HG03565 (cell line): ENCODE data around the gene GPC5.
"Not testable (repeated sequence)": the region's sequence is repeated elsewhere in the genome, so short reads cannot be mapped to it uniquely, and the experiment has no call there.

Experiments
- ATAC-seq: cut with Tn5 transposase; IDR thresholded peaks from one replicate; pipeline ENCODE4 v1.9.1; 2021; ENCODE audit warnings: mild to moderate bottlenecking, moderate library complexity; ENCODE audit not compliant: unreplicated experiment

The GPC5 gene

DNA sequence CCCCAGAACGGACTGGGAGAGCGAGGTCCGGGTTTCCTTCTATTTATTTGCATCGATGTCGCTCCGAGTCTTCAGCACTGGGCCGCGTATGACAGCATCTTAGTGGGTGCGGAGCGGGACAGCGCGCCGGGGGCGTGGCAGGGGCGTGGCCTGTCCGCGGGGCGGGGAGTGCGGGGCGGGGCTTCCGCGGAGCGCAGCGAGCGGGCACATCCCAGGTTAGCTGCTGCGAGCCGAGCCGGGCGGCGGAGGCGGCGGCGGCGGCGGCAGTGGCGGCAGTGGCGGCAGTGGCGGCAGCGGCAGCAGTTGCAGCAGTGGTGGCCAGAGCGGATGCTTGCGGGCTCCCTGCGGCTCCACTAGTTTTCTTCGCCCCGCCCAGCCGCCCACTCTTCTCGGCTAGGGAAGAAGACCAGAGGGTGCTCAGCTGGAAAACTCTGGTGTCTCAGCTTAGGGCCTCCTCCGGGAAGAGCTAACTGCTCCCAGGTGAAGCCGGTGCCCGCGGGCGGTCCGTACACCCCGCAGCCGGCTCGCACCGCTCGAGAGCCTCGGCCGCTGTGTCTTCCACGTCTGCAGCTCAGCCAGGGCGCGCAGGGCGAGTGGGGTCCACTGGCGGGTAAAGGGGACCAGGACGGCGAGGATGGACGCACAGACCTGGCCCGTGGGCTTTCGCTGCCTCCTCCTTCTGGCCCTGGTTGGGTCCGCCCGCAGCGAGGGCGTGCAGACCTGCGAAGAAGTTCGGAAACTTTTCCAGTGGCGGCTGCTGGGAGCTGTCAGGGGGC, at the start of gene GPC5:
TSS of gene GPC5 (plus strand) at position 209 of the 776 bp plus-strand sequence.
- peak; percentile 93 for ATAC-seq

DNA sequence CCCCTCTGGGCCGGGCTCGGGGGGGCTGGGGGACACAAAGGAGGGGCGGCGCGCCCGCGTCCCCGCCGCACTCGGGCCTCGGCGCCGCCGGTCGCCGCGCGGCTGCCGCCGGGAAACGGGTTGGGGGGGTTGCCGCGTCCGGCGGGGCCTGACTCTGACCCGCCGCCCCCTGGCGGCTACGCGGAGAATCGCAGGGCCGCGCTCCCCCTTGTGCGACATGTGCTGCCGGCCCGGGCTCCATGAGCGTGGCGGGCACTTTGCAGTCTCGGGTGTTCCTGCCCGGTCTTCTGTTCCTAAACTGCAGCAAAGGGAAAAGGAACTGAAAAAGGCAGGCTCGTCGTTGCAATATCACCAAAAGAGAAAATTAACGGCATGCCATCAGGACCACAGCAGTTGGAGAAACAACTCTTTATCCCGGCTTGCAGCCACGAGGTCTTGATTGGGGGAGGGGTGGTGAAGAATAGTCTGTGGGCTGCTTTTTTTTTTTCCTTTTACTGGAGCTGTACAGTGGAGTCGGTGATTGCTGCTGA, 49.5 kb upstream of the GPC5 start:
- ATAC-seq, result peak; percentile 36

DNA sequence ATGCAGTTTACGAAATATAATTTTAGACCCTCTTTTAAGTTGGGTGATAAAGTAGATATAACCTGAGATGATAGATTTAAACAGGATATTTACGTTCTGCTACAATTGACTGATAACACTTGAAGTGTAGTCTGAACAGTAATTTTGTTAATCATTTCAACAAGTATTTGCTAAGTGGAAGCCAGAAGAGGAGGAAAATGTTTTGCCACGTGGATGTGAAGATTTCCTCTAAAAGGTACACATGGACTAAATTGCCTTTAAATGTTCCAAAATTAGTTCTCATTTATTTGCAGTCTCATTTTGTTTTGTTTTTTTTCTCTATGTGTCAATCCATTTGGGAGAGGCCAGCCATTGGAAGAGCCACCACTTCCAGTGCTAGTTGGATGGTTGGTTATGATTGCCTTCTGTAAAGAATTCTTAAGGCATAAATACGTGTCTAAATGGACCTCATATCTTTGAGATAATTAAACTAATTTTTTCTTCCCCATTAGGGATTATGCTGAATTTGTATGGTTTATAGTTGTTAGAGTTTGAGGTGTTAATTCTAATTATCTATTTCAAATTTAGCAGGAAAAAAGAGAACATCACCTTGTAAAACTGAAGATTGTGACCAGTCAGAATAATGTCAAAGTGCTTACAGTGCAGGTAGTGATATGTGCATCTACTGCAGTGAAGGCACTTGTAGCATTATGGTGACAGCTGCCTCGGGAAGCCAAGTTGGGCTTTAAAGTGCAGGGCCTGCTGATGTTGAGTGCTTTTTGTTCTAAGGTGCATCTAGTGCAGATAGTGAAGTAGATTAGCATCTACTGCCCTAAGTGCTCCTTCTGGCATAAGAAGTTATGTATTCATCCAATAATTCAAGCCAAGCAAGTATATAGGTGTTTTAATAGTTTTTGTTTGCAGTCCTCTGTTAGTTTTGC, 48.2 kb upstream of the GPC5 start:
- ATAC-seq, result no peak

DNA sequence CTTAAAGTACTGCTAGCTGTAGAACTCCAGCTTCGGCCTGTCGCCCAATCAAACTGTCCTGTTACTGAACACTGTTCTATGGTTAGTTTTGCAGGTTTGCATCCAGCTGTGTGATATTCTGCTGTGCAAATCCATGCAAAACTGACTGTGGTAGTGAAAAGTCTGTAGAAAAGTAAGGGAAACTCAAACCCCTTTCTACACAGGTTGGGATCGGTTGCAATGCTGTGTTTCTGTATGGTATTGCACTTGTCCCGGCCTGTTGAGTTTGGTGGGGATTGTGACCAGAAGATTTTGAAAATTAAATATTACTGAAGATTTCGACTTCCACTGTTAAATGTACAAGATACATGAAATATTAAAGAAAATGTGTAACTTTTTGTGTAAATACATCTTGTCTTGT, 47.3 kb upstream of the GPC5 start:
- no peak for ATAC-seq

DNA sequence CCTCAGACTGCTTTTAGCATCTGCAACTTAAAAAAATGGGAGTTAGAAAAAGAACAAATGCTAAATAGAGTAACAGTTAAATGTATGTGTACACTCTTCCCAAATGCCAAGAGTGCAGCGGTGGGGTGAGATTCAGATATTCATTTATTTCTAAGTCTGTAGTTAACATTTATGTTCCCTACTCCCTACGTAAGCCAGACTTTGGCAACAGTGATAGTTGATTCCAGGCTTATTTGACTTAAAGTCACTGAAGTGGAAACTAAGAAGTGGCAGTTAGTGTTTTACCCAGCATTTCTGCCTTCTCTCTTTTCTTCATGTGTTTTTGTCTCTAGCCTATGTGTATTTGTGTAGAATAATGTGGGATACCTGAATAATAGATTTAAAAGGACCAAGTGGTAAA, 46.4 kb upstream of the GPC5 start:
- no peak for ATAC-seq

DNA sequence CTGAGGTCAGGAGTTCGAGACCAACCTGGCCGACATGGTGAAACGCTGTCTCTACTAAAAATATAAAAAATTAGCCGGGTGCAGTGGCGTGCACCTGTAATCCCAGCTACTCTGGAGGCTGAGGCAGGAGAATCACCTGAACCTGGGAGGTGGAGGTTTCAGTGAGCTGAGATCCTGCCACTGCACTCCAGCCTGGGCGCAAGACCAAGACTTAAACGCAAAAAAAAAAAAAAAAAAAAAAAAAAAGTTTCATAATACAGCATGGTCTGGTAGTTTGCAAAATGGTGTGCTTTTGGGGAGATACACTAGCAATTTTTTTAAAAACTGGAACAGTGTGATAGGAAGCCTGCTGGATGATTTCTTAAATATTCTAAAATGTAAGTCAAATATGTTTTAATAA, 45.5 kb upstream of the GPC5 start:
- ATAC-seq, result not testable (repeated sequence)

DNA sequence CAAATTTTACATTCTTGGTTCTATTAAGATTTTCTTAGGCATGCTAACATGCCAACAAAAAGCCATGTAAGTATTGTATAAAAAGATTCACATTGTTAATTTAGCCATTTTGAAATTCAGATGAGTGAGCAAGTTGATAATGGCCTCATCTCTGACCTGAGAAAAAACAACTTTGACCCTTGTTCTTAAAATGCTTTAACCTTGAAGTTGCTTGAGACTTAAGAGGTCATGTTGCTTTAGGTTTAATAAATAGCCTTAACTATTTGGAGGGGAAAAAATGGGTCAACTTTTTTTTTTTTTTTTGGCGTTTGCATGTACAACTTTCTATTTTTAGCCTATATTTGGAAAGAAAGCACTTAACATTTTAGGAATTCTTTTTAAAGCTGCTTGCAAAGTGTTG, 44.9 kb upstream of the GPC5 start:
- ATAC-seq, result no peak

DNA sequence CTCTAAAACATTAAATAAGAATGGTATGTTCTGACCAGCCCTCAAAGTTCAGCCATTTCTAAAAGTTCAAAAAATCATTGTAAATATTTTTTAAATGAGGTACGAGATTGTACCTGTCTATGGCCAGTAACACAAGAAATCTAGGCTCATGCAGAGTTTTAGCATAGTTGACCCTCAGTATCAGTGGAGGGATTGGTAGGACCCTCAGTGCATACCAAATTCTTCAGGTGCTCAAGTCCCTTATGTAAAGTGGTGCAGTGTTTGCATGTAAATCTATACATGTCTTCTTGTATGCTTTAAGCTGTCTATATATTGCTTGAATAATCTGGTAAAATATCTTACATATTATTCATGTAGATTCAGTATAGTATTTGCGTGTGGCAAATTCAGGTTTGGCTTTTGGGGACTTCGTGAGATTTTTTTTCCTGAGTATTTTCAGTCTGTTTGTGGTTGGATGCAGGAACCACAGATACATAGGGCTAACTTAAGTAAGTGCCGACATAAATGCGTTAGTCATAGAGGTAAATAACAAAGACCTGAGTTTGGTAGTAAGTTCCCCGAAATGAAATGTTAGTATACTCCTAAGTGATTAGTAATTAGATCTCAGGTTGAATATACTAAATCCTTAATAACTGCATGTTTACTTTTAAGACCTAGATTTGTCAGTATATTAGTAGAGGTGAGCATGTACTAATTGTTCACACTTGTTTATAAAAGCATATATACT, 43.2 kb upstream of the GPC5 start:
- no peak for ATAC-seq

DNA sequence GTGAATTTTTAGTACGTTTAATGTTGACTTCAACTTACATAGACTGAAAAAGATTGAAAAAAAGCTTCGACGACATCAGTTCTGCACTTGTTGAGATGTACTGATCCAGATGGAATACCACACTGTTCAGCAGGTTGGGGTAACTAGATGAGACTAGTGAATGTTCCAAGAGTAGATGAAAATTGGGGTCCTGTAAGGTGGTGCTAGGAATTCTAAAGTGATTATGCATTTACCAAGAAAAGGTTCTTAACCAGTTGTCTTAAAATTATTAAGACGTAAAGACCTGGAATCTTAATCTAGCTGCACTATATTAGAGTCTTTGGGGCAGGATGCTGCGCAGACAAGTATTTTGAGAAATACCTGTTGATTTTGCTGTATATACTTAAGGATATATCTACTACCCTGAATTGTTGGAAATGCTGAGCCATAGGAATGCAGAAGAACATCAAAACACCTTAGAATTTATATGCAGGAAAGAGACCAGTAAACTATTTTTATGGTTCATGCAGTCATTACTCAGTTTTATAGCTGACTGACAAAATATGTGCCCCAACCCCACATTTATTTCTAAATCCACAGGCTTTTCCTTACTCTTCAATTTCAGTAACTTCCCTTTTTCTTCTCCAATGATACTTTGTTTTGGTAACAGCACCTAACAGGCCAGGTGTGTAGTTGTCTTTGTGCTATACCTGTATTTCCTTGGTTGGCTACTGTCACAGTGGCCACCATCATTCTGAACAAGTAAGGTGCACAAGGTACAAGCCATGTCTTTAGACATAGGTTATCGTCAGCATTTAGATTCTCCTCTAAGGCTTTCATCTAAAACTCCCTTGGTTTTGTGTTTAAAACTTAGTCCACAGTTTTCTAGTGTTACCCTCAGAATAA, 42.4 kb upstream of the GPC5 start:
- ATAC-seq, result no peak

DNA sequence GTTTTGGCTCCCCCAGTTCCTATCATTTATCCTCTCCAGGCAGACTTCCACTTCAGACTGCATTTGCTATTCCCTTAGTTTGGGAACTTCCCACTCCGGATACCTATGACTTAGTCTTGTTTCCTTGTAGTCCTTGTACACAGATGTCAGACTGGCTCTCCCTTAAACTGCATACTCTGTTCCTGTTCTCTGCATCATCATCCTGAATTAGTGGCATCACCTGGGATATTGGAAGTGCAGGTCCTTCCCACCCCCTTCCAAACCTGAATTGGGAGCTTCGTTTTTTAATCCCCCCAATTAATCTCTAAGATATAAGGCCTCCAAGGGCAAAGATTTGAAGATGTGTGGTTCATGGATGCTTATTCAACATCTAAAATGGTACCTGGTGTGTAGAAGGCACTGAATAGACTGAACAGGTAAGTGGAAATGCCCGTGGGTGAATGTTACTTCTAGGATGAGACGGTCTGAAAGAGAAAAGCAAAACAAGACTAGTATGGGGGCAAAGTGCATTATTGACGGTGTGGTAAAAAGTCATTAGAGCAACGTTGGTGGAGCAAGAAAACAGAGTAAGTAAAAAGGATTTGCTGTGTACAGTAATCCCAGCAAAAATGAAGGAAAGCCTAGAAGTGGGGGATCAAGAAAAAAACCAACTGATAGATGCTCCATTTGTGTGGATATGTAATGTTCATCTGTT, 41.4 kb upstream of the GPC5 start:
- no peak for ATAC-seq

DNA sequence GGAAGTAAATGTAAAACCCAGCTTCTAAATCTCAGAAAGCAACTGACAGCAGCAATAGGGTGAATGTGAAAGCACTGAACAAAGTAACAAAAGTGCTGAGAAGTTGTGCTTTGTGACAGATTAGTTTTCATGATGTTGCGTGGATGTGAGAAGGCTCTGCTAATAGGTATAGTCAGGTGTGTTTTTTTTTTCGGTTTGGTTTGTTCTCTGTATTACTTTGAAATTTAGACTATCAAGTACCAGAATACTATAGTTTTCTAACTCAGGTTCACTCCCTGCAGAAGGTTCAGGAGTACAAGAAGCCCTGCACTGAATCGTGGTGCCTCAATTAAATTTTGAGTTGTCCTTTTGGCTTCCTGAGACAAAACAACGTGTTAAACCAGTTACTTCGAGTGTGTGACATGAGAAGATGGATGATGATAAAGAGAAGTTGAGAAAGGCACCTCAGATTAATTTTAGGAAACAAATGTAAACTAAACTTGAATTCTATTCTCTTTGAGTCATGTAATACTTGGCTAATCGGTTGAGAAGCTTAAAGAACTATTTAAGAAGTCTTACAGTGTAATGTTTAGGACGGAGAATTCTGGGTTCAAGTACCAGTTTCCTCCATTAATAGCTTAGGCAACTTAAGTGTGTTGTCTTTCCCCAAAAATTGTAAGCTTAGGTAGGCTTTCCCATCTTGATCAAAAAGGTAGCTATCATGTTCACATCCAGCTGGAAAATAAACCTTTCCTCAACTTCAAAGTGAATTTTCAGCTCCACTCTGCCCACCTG, 40.6 kb upstream of the GPC5 start:
- no peak for ATAC-seq

DNA sequence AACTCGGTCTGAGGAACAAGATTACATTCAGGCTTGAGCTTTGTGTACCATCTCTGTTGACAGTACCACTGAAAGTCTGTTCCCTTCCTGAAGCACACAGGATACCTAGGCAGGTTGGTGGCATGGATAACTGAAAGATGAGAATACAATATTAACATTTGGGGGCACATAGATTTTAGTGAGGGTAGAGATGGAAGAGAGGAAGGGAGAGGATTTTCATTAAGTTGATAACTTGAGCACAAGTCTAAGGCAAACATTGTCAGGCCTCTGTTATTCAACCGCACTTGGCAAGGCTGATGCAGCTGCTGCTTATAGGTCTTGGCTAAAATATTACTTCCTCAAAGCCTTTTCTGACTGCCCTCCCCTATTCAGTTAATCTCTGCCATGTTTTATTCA, 40.0 kb upstream of the GPC5 start:
- ATAC-seq, result no peak

DNA sequence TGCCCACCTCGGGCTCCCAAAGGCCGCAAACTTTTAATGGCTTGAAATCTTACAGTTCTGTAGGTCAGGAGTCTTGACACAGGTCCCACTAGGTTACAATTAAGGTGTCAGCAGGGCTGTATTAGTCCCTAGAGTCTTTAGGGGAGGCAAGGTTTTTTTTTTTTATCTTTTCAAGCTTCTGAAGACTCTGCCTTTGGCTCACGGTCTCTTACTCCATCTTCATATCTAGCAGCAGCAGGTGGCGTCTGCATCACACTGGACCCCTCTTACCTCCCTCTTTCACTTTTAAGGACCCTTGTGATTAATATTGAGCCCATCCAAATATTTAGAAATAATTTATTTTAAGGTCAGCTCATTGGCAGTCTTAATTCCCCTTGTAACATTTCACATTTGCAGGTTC, 39.3 kb upstream of the GPC5 start:
- ATAC-seq, result no peak

DNA sequence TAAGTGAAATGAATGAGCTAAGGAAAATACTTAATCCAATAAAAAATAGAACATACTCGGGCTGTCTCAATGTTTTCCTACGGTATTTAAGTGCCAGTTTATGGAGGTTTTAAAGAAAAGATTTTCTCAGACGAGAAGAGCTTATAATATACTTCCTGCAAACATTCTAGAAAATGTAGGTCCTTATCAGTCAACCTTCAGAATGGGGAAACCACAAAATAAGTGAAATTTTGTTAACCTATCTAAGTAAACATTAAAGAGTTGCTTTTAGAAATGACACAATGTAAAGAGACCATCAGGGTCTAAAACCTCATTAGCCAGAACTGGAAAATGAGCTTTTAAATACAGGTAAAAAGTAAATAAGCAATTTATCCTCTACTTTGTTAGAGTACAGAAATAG, 38.8 kb upstream of the GPC5 start:
- ATAC-seq, result no peak

DNA sequence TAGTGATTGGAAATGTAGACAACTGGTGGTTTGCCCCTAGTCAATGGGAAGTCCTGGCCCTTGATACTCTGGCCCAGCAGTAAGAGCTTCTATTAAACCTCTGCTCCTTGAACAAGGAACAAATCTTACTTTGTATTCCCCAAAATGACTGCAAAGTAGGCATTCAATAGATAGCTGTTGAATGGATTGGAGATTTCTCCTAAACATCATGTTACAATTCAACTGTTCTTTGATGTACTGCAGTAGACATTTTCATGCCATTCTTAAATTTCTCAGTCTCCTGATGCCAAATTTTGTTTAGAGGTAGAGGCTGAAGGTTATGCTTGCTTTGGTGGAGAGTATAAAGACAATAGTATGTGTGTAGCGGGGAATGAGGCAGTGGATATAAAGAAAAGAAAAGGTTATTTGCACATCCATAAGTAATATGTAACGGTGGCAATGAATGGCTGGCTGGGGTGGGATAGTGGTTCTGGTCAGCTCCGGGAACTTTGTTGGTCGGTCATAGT, 38.1 kb upstream of the GPC5 start:
- ATAC-seq, result no peak

DNA sequence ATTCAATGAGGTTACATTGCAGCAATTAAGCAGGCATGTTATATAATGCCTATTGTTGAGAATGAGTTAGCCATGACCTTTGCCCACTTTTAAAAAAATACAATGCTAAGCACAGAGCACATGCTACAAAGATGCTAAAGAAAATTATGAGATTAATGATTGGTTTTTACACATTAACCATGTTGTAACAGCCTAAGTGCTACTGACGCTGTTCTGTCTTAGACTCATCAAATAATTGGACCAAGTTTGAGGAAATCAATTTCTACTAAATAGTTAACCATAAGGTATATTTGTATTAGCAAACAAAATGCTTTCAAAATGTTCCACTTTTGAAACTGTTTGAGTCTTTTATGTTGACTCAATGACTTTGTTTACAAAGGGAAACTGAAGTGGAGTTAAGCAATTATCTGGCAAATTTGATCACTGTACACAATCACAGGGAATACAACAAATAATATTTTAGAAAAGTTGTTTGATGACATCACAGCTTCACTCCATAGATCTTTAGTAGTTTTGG, 36.6 kb upstream of the GPC5 start:
- no peak for ATAC-seq

DNA sequence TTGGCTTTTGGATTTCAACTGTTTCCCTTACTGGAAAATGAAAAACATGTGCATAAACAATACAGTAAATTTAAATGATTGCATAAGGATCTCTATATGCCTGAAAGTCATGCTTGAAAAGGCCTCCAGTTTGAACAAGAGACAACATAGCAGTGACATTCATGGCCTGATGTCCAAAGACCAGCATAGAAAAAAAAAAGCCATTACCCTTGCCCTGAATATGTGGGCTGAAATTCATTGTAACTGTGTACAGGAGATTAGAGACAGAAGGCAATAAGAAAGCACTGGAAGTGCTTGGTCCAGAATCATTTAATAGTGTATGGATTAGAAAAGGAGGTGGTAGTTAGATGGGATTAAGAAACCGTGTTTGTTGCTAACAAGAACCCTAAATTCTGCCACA, 35.5 kb upstream of the GPC5 start:
- no peak for ATAC-seq

DNA sequence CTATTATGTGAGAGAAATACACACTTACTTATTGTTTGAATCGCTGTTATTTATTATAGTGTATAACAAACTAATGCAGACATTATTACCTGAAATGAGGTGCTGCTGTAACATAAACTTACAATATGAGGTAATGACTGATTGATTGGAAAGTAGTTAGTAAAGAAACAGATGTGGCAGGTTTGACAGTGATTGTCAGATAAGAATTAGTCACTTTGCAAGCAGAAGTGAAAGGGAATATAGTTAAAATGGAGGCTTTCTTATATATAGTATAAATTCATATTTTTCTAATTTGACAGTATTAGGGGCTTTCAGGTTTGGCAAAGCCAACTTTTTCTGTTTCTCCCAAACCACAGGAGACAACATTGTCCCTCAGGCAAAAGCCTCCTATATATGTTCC, 30.3 kb upstream of the GPC5 start:
- no peak for ATAC-seq
